Measurements from ENCODE around the gene CBX8. TPM values are rescaled to one million over a fixed set of nuclear protein-coding genes. Genes with fewer than 3 reads are reported as not detected.
A peak's percentile ranks its signal among the peaks of the same experiment; 100 is the strongest.

CBX8 gene
- total and polyA plus RNA-seq, 2 of the 13 experiments (the other 11 are each of a cell fraction or from before 2014, with no cell fraction given), result 0.34 to 12.6 TPM

GRCh38 chr17:79830763-79831264 lies 33.9 kb upstream of the CBX8 start (continued):
- TF ChIP-seq ESRRA (CRISPR knock-in tag; IDR thresholded peaks at IDR 0.05; ENCODE audit: low read depth) (0 out of 2 replicates have a peak, but pooled peaks have one; percentile 12), KDM5B (CRISPR knock-in tag; IDR thresholded peaks at IDR 0.05; ENCODE audit: borderline replicate concordance) (peak; percentile 75), CEBPZ (IDR thresholded peaks at IDR 0.05; ENCODE audit: low read length) (no peak), ZNF891 (CRISPR knock-in tag; IDR thresholded peaks at IDR 0.05) (peak; percentile 19; the same call in 1 of the 2 replicates), ZNF296 (CRISPR knock-in tag; conservative IDR thresholded peaks at IDR 0.05) (no peak), ZZZ3 (CRISPR knock-in tag; IDR thresholded peaks at IDR 0.05; ENCODE audit: borderline replicate concordance) (no peak), BRD4 (CRISPR knock-in tag; IDR thresholded peaks at IDR 0.05) (no peak), CAMTA2 (CRISPR knock-in tag; IDR thresholded peaks at IDR 0.05; ENCODE audit: borderline replicate concordance) (0 out of 2 replicates have a peak, but pooled peaks have one; percentile 48), TCF12 (IDR thresholded peaks at IDR 0.05) (no peak), TCF12 (CRISPR knock-in tag; IDR thresholded peaks at IDR 0.05) (peak; percentile 23; the same call in 1 of the 2 replicates), SP4 (CRISPR knock-in tag; IDR thresholded peaks at IDR 0.05) (no peak), FOXM1 (CRISPR knock-in tag; IDR thresholded peaks at IDR 0.05) (no peak), BCL3 (CRISPR knock-in tag; IDR thresholded peaks at IDR 0.05) (peak; percentile 39; the same call in 1 of the 2 replicates)
- TF ChIP-seq, protein P1, sequence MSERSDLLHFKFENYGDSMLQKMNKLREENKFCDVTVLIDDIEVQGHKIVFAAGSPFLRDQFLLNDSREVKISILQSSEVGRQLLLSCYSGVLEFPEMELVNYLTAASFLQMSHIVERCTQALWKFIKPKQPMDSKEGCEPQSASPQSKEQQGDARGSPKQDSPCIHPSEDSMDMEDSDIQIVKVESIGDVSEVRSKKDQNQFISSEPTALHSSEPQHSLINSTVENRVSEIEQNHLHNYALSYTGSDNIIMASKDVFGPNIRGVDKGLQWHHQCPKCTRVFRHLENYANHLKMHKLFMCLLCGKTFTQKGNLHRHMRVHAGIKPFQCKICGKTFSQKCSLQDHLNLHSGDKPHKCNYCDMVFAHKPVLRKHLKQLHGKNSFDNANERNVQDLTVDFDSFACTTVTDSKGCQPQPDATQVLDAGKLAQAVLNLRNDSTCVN (CRISPR knock-in tag; IDR thresholded peaks at IDR 0.05; ENCODE audit: borderline replicate concordance), result peak; percentile 74; the same call in 1 of the 2 replicates
- TF ChIP-seq, protein P2, sequence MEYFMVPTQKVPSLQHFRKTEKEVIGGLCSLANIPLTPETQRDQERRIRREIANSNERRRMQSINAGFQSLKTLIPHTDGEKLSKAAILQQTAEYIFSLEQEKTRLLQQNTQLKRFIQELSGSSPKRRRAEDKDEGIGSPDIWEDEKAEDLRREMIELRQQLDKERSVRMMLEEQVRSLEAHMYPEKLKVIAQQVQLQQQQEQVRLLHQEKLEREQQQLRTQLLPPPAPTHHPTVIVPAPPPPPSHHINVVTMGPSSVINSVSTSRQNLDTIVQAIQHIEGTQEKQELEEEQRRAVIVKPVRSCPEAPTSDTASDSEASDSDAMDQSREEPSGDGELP (IDR thresholded peaks at IDR 0.05; ENCODE audit: borderline replicate concordance, low read depth), result peak; percentile 59; the same call in 1 of the 2 replicates

All from HepG2 (cell line).